Loucy (cell line): ENCODE data around the gene HERC2.
"Not testable (repeated sequence)": the region's sequence is repeated elsewhere in the genome, so short reads cannot be mapped to it uniquely, and the experiment has no call there.

Experiments used
- CTCF ChIP-seq: fragments of 200-600 bp; sonication (generic); conservative IDR thresholded peaks from 2 replicates; pipeline ENCODE4 v1.5.1; 2014; ENCODE audit warnings: mild to moderate bottlenecking, antibody characterized with exemption, low read length
- EZH2phosphoT487 ChIP-seq: fragments of 200-600 bp; IDR thresholded peaks from 2 replicates; pipeline ENCODE4 v1.6.1; 2018; ENCODE audit warnings: antibody characterized with exemption, mild to moderate bottlenecking, moderate library complexity, borderline replicate concordance

- not testable (repeated sequence) for TF ChIP-seq CTCF, EZH2phosphoT487
Measured at GRCh38 chr15:28305700-28306099, 16.3 kb downstream of the HERC2 start.
